SKM-1 (cell line): ENCODE data around the gene GARIN5B.

Source experiments
- DNase-seq: peaks from one replicate; lab custom pipeline; 2025; ENCODE audit not compliant: unreplicated experiment; lab: John Stamatoyannopoulos, UW

Gene GARIN5B

DNA sequence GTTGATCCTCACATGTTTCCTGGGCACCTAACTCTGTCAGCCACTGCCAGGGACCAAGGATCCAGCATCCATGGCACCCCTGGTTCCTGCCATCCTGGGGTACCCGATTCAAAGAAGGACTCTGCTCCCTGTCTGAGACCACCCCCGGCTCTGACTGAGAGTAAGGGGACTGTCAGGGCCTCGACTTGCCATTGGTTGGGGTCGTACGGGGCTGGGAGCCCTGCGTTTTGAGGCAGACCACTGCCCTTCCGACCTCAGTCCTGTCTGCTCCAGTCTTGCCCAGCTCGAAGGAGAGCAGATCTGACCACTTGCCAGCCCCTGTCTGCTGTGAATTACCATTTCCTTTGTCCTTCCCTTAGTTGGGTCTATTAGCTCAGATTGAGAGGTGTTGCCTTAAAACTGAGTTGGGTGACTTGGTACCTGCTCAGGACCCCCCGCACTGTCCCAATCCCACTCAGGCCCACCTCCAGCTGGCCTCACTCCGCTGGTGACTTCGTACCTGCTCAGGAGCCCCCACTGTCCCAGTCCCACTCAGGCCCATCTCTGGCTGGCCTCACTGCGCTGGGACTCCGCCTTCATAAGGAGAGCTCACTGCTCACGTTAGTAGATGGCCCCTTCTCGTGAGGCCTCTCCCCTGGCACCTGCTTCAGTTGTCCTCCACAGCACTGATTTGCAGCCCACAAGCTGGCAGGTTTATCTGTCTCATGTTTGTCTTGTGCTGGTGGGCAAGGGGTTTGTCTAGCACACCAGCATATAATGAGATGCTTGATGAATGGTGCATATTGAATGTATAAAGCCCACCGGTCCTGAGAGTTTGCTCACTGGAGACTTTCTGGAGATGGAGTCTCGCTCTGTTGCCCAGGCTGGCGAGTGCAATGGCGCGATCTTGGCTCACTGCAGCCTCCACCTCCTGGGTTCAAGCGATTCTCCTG, 26.6 kb upstream of the GARIN5B start:
- DNase-seq: no peak

DNA sequence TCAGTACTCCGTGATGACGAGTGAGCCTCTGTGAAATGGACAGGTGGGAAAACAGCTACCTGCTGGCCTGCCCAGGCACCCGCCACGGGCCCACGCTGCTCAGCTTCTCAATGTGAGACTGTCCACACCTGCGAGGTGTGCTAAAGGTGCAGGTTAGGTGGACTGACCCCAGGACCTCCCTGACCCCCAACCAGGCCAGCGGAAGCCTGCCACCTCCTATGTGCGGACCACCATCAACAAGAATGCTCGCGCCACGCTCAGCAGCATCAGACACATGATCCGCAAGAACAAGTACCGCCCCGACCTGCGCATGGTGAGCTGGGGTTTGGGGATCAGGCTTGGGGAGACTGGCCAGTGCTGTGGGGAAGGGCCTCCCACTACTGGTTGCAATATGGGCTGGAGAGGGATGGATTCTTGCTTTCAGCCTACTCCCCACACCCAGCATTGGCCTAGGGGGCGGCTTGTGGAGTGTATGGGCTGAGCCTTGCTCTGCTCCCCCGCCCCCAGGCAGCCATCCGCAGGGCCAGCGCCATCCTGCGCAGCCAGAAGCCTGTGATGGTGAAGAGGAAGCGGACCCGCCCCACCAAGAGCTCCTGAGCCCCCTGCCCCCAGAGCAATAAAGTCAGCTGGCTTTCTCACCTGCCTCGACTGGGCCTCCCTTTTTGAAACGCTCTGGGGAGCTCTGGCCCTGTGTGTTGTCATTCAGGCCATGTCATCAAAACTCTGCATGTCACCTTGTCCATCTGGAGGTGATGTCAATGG, 24.9 kb upstream of the GARIN5B start:
- no peak for DNase-seq

DNA sequence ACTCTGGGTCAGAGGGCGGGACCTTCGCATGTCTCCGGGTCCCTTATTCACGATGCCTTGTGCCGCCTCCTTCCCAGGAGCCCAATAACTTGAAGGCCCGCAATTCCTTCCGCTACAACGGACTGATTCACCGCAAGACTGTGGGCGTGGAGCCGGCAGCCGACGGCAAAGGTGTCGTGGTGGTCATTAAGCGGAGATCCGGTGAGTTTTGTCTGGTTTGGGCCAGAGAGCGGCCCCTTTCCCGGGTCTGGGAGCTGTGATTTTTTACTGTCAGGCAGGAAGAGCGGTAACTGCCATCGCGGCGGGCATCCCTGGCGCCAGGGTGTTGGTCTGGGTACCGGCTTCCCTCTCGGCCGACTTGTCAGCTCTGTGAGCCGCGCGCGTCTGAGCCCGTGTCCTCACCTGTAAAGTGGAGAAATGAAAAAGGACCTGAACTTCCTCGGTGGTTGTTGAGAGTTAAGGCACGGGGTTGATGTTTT, 23.5 kb upstream of the GARIN5B start:
- no peak for DNase-seq

DNA sequence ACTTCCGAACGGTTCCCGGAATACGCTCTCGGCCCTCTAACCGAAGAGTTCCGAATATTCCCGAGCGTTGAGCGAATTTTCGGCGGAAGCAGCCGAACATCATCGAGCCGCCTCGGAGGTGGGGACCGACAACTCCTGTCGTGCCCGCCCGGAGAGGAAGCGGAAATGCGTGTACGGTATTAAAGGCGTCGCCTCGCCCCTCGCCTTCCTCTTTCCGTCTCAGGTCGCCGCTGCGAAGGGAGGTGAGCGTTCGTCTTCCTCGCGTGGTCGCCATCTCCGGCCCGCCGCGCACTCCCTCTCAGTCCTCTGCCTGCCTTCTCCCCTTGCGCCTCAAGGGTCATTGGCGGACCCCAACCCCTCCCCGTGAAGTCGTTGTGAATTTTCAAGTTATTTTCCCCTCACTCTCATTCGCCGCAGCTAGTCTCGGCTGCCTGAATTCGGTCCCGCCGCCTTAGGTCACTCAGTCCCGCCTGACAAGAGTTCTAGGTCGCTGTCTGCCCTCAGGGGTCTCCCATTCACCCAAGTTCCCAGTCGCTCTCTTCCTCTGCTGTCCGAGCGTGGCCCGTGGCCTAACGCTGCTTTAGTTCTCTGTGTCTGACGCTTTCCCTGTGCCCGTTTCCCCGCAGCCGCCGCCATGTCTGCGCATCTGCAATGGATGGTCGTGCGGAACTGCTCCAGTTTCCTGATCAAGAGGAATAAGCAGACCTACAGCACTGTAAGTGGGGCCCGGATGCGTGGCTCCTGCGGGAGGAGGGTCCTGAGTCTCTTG, 22.8 kb upstream of the GARIN5B start, which contains the start of gene RPL28:
Gene RPL28, plus strand, starts transcription at position 209 of the 769 bp plus-strand sequence. Its CDS starts 426 bp downstream, at position 635.
- peak; percentile 85 for DNase-seq

DNA sequence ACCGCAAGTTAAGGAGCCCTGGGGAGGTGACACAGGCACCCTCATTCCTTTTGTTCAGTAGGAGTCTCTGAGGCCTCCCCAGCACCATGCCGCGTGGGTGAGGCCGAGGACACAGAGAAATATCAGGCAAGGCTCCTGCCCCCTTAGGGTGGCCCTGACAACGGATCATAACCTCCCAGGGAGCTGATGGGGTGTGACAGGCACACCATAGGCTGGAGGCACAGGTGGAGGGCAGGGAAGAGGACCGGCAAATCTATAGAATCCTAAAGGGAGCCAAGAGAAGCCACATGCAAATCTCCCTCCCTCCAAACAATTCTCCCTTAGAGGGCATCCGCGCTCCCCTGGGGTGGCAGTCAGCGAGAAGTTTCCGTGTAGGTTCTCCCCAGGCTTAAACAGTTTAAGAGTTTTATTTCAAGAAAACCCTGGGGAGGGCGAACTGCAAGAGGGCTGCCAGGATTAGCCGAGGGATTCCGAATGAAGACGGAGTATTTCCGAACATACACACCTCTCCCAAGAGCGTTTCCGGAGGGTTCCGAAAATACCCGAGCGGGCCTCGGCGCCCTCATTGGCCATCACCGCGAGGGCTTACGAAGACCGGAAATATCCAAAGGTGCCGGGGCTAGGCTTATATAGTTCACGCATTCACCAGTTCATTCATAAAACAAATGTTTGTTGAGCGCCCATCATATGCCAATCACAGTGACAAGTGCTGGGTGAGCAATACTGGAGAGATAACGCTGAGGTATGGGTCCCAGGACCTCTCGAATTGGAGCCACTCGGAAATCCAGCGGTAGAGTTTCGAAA, 22.1 kb upstream of the GARIN5B start:
- peak; percentile 39 for DNase-seq

DNA sequence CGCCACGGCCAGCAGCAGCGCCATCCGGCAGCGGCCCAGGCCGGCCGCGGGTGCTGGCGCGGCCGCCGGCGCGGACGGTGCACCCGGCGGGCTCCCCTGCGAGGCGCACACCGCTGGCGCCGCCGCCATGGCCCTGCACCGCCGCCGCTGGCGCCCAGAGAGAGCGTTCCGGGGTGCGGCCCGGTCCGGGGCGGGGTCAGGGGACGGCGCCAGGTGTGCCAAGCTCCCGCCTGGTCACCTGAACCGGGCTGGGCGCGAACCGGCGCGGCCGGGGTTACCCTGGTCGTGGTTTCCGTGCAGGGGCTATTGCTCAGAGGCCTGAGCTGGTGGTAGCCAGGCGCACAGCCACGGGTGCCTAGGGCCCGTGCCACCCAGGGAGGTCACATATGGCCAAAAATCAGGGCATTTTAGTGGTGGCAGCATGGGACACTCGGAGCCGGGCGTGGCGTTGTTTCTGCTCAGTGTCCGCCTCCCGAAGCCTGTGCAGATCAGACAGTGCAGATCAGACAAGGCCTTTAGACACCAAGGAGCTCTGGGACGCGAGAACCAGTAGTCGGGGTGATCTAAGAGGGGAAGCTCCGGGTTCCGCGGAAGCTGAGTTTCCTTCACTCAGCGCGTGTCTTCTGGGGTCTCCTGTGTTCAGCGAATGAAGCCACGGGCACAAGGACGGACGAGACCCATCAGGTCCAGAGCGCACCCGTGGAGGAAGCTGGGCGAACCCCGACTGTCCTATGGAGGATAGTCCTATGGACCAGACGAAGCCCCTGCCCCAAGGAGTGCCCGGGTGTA, 21.3 kb upstream of the GARIN5B start, which contains the start of gene TMEM238:
Gene TMEM238, minus strand, starts transcription at position 162 of the 789 bp plus-strand sequence. Its CDS starts 33 bp downstream, at position 129.
- no peak for DNase-seq

DNA sequence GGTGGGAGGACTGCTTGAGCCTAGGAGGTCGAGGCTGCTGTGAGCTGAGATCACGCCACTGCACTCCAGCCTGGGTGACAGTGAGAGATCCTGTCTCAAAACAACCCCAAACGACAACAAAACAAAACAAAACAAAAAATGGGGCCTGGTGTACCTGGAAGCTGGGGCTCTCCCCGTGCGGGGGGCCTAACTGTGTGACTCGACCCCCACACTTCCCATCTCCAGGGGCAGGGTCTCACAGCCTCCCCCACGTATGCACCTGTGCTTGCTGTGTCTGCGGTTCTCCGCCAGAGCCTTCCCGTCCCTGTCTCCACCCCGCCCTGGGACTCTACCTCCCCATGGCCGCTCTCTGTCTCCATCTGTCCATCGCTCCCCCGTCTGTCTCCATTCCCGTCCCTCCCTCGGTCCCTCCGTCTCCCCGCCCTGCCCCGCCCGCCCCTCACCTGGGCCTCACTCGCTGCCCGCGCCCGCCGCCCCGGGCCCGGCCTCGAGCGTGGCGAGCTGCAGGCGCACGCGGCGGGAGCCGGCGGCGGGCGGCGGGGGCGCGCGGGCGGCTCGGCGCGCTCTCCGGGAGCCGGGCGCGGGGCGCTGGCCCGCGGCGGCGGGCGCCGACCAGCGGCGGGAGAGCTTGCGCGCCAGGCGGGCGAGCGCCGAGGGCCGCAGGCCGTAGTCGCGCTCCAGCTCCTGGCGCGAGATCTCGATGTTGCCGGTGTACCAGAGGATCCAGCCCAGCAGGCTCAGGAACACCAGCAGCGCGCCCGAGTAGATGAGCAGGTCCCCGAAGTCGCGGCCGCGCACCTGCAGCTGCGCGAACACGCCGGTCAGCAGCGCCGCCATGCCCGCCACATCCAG, 20.4 kb upstream of the GARIN5B start:
- DNase-seq: no peak

DNA sequence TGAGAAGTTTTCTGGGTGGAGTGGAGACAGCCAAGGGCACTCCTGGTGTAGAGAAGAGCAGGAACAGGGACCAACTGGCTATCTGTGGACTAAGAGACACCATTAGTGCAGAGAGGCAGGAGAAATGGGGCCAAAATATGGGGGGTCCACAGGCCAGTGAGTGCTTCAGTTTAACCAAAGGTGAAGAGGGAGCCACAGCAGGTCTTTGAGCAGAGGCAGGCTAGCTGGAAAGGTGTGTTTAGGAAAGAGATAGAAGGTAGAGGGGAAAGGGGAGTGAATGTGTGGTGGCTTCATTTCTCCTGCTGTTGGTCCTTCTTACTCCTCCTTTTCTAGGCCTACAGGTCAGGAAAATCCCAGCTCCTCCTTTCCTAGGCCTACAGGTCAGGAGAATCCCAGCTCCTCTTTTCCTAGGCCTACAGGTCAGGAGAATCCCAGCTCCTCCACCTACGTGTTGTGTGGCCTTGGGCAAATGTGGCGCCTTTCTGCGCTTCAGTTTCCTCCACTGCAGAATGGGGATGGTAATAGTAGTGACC, 19.5 kb upstream of the GARIN5B start:
- DNase-seq: no peak

DNA sequence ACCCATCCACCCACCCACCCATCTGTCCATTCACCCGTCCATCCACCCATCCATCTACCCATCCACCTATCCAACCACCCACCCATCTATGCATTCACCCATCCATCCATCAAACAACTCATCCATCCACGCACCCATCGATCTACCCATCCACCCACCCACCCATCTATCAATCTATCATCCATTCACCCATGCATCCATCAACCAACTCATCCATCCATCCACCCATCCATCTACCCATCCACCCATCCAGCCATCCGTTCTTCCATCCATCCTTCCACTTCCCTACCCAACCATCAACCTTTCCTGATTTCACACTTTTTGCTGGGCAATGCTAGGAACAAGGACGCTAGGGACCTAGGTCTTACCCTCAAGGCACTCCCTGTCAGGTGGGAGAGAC, 19.0 kb upstream of the GARIN5B start:
- DNase-seq: no peak

DNA sequence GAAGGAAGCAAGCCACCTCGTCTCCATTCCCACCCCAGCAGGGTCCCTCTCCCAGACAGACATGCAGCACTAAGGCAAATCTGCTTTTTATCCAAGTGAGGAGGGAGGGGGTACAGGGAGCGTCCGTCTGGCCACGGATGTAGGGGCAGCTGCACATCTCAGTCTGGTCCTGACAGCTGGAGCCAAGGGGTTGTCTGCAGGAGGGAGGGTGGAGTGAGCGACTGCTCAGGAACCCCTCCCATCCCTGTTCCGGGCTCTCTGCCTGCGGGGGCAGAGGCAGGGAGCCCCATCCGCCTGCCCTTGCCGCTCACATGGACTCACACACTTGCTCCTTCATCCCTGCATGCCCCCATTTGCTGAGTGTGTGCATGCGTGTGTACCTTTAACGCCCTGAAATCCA, 16.1 kb upstream of the GARIN5B start:
- DNase-seq: no peak

DNA sequence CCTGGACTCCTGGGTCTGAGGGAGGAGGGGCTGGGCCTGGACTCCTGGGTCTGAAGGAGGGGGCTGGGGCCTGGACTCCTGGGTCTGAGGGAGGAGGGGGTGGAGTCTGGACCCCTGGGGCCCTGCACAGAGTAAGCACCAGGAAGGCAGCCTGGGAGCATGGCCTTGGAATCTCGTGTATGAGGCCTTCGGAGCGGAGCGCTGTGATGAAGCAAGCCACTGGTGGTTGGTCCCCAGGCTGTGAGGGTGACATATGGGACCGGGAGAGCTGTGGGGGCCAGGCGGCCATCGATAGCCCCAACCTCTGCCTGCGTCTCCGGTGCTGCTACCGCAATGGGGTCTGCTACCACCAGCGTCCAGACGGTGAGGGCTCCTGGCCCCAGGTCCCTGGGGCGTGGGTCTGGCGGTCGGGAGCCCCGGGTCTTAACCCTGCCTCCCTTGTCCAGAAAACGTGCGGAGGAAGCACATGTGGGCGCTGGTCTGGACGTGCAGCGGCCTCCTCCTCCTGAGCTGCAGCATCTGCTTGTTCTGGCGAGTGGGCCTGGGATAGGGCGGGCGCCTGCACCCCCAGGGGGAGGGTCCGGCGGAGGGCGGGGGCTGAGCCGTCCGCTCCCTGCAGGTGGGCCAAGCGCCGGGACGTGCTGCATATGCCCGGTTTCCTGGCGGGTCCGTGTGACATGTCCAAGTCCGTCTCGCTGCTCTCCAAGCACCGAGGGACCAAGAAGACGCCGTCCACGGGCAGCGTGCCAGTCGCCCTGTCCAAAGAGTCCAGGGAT, 14.5 kb upstream of the GARIN5B start:
- no peak for DNase-seq

DNA sequence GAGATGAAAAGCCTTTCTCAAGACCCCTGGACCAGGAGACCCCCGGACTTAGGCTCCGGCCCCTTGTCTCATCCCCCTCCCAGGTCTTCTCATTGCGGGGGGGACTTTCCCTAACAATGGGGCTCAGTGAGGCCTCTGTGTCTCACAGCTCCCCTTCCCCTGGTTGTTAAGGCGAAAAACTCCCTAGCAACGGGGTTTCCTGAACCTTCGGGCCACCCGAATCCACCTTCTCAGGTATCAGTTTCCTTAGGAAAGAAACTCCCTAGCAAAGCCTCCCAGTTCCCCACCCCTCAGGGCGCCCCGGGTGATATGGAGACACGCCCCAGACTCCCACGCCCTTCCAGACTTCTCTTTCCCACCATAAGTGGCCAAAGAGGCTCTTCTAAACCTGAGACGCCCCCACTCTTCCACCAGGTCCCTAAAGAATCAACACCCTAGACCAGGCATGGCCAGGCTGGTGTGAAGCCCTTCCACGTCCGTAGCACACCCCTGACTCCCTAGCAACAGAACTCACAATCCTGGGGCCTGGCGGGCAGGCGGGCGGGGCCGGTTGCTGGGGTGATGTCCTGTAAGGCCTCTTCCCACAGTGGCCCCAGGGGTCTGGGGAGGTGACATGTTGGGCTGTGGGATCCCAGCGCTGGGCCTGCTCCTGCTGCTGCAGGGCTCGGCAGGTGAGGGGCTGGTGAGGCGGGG, 13.3 kb upstream of the GARIN5B start, which contains the start of gene TMEM190:
Gene TMEM190, plus strand, starts transcription at position 586 of the 693 bp plus-strand sequence. Its CDS starts 28 bp downstream, at position 614.
- no peak for DNase-seq

DNA sequence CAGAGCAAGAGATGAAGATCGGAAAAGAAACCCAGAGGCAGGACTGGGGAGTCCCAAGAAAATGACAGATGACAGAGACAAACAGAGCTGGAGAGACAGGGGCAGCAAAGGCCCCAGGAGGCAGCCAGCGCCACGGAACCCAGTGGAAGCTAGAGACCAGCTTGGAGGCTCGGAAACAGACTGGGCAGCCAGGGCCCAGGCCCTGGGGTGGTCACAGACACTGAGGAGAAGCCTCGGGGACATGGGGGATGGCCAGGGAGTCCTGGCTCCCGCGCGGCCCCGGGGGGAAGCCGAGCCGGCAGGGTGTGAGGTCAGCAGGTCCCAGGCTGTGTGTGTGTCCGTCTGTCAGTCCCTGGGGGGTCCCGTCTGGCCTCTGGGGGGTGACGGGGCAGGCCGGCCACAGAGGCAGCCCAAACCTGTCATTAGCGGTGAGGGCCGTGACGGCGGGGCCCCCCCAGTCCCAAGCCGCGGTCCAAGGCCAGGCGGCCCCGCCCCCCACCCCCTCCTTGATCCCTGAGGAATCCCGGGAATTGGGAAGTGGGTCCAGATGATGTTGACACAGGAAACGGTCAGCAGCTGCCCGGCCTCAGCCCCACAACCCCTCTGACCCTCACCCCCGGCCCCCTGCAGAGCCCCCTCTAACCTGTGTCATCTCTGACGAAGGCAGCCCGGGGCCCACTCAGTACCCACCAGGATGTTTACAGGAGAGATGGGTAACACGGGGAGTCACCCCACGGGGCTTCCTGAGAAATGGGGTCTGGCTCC, 11.1 kb upstream of the GARIN5B start:
- DNase-seq: no peak

DNA sequence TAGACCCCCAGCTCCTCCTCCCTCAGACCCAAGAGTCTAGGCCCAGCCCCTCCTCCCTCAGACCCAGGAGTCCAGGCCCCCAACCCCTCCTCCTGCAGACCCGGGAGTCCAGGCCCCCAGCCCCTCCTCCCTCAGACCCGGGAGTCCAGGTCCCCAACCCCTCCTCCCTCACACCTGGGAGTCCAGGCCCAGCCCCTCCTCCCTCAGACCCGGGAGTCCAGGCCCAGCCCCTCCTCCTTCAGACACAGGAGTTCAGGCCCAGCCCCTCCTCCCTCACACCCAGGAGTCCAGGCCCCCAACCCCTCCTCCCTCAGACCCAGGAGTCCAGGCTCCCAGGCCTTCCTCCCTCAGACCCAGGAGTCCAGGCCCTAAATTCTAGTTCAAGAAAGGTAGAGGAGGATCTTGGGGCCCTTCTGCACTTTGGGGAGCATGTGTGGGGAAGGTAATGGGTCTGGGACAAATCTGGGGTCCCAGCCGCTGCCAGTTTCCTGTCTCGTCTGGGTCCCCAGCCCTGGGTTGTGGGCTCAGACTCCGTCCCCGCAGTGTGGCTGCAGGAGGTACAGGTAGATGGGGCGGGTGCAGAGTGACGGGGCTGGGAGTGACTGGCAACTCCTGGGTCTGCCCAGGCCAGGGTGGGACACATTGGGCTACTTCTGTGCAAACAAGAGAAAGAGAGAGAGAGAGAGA, 10.4 kb upstream of the GARIN5B start:
- DNase-seq: no peak

DNA sequence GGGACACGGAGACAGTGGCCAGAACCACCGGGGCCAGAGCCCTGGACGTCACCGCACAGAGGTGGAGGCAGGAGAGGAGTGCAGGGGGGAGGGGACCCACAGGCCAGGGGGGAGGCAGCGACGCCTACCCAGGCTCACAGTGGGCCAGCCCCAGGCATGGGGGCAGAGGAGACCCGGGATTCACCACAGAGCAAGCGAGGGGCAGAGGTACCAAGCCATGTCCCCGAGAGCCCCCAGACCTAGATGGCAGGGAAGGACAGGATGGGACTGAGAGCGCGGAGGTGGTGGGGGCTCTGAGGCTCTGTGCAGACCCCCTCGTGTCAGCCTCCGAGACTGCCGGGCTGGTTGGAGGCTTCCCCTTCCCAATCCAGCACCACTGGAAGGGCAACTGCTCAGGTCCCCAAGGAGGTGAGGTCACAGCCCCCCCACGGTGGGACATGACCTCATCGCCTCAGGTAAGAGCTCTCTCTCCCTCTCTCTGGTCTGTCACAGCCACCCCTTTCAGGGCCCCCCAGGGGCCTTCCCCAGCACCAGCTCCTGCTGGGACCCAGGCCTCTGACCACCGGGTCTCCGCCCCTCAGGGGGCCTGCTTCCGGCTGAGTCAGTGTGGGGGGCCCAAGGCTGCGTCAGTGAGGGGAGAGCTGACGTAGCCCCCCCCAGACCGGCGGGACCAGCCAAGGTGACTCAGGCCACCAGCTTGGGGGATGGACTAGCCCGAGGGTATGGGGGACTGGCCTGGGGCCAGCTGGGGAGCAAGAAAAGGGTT, 9.4 kb upstream of the GARIN5B start:
- no peak for DNase-seq
